ENCODE data around the gene BBX.

The BBX gene

DNA sequence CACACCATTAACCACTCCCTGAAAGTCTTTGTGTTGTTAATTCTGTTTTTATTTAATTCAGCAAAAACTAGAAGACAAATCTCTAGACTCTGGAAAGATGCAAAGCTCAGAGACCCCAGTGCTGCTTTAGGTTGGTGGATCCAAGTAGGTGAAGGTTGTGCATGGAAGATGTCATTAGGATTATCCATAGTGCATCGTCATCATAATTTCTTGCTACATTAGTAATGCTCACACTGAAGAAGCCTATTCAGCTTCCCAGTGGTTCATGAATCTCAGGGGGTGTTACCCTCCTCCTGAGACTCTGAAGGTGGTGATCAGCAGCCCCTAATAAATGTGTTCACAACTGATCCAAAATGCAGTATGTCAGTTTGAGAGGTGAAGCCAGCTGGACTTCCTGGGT lies 295.3 kb downstream of the BBX start:
- TF ChIP-seq EP300 (IDR thresholded peaks at IDR 0.05; ENCODE audit: borderline replicate concordance) = no peak
- no peak for TF ChIP-seq CREB1 (IDR thresholded peaks at IDR 0.05; ENCODE audit: low read depth)
- TF ChIP-seq RAD21 (IDR thresholded peaks at IDR 0.05; ENCODE audit: low read depth) = no peak
- no peak for TF ChIP-seq TAF1 (IDR thresholded peaks at IDR 0.05; ENCODE audit: low read depth)
- TF ChIP-seq USF1 (IDR thresholded peaks at IDR 0.05) = no peak
- TF ChIP-seq, protein P1, sequence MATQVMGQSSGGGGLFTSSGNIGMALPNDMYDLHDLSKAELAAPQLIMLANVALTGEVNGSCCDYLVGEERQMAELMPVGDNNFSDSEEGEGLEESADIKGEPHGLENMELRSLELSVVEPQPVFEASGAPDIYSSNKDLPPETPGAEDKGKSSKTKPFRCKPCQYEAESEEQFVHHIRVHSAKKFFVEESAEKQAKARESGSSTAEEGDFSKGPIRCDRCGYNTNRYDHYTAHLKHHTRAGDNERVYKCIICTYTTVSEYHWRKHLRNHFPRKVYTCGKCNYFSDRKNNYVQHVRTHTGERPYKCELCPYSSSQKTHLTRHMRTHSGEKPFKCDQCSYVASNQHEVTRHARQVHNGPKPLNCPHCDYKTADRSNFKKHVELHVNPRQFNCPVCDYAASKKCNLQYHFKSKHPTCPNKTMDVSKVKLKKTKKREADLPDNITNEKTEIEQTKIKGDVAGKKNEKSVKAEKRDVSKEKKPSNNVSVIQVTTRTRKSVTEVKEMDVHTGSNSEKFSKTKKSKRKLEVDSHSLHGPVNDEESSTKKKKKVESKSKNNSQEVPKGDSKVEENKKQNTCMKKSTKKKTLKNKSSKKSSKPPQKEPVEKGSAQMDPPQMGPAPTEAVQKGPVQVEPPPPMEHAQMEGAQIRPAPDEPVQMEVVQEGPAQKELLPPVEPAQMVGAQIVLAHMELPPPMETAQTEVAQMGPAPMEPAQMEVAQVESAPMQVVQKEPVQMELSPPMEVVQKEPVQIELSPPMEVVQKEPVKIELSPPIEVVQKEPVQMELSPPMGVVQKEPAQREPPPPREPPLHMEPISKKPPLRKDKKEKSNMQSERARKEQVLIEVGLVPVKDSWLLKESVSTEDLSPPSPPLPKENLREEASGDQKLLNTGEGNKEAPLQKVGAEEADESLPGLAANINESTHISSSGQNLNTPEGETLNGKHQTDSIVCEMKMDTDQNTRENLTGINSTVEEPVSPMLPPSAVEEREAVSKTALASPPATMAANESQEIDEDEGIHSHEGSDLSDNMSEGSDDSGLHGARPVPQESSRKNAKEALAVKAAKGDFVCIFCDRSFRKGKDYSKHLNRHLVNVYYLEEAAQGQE (IDR thresholded peaks at IDR 0.05; ENCODE audit: low read depth) = no peak
- TF ChIP-seq CEBPB (IDR thresholded peaks at IDR 0.05) = no peak
- TF ChIP-seq ZBTB7A (IDR thresholded peaks at IDR 0.05; ENCODE audit: low read depth) = no peak
- TF ChIP-seq NFIC (IDR thresholded peaks at IDR 0.05) = no peak
- TF ChIP-seq FOXM1 (IDR thresholded peaks at IDR 0.05; ENCODE audit: borderline replicate concordance, low read depth) = no peak
- TF ChIP-seq MAX (IDR thresholded peaks at IDR 0.05) = no peak
- TF ChIP-seq TEAD4 (IDR thresholded peaks at IDR 0.05) = no peak
- no peak for TF ChIP-seq EGR1 (IDR thresholded peaks at IDR 0.05)
- TF ChIP-seq YY1 (IDR thresholded peaks at IDR 0.05; ENCODE audit: low read depth) = no peak
- no peak for TF ChIP-seq TCF12 (IDR thresholded peaks at IDR 0.05; ENCODE audit: low read depth)

DNA sequence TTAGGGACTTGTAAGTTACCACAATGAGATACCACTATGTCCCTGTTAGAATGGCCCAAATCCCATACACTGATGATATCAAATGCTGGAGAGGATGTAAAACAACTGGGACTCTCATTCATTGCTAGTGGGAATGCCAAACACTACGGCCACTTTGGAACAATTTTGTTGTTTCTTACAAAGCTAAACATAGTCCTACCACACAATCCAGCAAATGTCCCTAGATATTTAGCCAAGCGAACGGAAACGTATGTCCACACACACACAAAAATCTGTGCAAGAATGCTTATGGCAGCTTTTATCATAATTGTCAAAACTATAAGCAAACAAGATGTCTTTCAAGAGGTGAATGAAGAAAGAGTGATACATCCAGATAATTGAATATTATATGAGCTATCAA lies 296.9 kb downstream of the BBX start:
- TF ChIP-seq MAX (IDR thresholded peaks at IDR 0.05) = no peak
- TF ChIP-seq, protein P1 (IDR thresholded peaks at IDR 0.05; ENCODE audit: low read depth) = no peak
- TF ChIP-seq YY1 (IDR thresholded peaks at IDR 0.05; ENCODE audit: low read depth) = no peak
- TF ChIP-seq EGR1 (IDR thresholded peaks at IDR 0.05) = no peak
- no peak for TF ChIP-seq TAF1 (IDR thresholded peaks at IDR 0.05; ENCODE audit: low read depth)

- no peak for TF ChIP-seq FOXM1 (IDR thresholded peaks at IDR 0.05; ENCODE audit: borderline replicate concordance, low read depth)
- TF ChIP-seq ZBTB7A (IDR thresholded peaks at IDR 0.05; ENCODE audit: low read depth) = no peak
- TF ChIP-seq TAF1 (IDR thresholded peaks at IDR 0.05; ENCODE audit: low read depth) = no peak
- TF ChIP-seq CREB1 (IDR thresholded peaks at IDR 0.05; ENCODE audit: low read depth) = no peak
- no peak for TF ChIP-seq CEBPB (IDR thresholded peaks at IDR 0.05)
- no peak for TF ChIP-seq TEAD4 (IDR thresholded peaks at IDR 0.05)
- no peak for TF ChIP-seq YY1 (IDR thresholded peaks at IDR 0.05; ENCODE audit: low read depth)
- no peak for TF ChIP-seq EP300 (IDR thresholded peaks at IDR 0.05; ENCODE audit: borderline replicate concordance)
- TF ChIP-seq NFIC (IDR thresholded peaks at IDR 0.05) = no peak
- no peak for TF ChIP-seq MAX (IDR thresholded peaks at IDR 0.05)
- no peak for TF ChIP-seq RAD21 (IDR thresholded peaks at IDR 0.05; ENCODE audit: low read depth)
- no peak for TF ChIP-seq TCF12 (IDR thresholded peaks at IDR 0.05; ENCODE audit: low read depth)
- no peak for TF ChIP-seq EGR1 (IDR thresholded peaks at IDR 0.05)
- TF ChIP-seq, protein P1 (IDR thresholded peaks at IDR 0.05; ENCODE audit: low read depth) = no peak
- no peak for TF ChIP-seq USF1 (IDR thresholded peaks at IDR 0.05)
Measured at GRCh38 chr3:107822308-107822707, 299.5 kb downstream of the BBX start.

GRCh38 chr3:107824822-107825371 lies 302.1 kb downstream of the BBX start:
- TF ChIP-seq TEAD4 (IDR thresholded peaks at IDR 0.05) (no peak), EGR1 (IDR thresholded peaks at IDR 0.05) (no peak), USF1 (IDR thresholded peaks at IDR 0.05) (no peak), TAF1 (IDR thresholded peaks at IDR 0.05; ENCODE audit: low read depth) (no peak), YY1 (IDR thresholded peaks at IDR 0.05; ENCODE audit: low read depth) (no peak), EP300 (IDR thresholded peaks at IDR 0.05; ENCODE audit: borderline replicate concordance) (no peak), MAX (IDR thresholded peaks at IDR 0.05) (no peak), NFIC (IDR thresholded peaks at IDR 0.05) (no peak), ZBTB7A (IDR thresholded peaks at IDR 0.05; ENCODE audit: low read depth) (no peak), TCF12 (IDR thresholded peaks at IDR 0.05; ENCODE audit: low read depth) (no peak), CREB1 (IDR thresholded peaks at IDR 0.05; ENCODE audit: low read depth) (no peak), RAD21 (IDR thresholded peaks at IDR 0.05; ENCODE audit: low read depth) (no peak), FOXM1 (IDR thresholded peaks at IDR 0.05; ENCODE audit: borderline replicate concordance, low read depth) (no peak), CEBPB (IDR thresholded peaks at IDR 0.05) (no peak)
- TF ChIP-seq, protein P1 (IDR thresholded peaks at IDR 0.05; ENCODE audit: low read depth) = no peak
